T-helper 1 cell (primary cell): Measurements from ENCODE around the gene DENND1A.

Source experiments
- DNase-seq, 5 donors: peaks; one replicate each; pipeline ENCODE4 v3.0.0-alpha.2; 2012 to 2020

Gene DENND1A

DNA sequence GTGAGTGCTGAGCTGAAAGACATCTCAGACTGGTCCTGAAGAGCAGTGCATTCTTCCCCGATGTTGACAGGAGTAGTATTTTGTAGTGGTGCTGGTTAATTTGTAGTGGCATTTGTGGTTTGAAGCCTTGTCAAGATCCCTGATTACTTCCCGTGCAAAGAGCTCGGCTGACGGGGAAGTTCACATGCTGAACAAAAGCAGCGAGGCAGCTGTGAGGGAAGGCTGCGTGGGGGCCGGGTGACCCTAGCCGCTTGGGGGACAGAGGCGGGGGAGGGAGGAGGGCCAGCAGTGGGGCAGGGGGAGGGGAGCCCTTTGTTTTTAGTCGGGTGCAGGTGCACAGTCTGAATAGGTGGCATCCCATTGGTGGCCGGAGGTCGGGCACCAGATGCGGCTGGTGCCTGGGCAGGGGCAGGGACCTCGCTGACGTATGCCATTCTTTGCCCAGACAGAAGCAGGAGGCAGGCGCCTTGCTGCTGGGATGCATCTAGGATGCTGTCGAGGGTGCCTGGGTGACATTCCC lies 509.3 kb downstream of the DENND1A start:
- DNase-seq = no peak

DNA sequence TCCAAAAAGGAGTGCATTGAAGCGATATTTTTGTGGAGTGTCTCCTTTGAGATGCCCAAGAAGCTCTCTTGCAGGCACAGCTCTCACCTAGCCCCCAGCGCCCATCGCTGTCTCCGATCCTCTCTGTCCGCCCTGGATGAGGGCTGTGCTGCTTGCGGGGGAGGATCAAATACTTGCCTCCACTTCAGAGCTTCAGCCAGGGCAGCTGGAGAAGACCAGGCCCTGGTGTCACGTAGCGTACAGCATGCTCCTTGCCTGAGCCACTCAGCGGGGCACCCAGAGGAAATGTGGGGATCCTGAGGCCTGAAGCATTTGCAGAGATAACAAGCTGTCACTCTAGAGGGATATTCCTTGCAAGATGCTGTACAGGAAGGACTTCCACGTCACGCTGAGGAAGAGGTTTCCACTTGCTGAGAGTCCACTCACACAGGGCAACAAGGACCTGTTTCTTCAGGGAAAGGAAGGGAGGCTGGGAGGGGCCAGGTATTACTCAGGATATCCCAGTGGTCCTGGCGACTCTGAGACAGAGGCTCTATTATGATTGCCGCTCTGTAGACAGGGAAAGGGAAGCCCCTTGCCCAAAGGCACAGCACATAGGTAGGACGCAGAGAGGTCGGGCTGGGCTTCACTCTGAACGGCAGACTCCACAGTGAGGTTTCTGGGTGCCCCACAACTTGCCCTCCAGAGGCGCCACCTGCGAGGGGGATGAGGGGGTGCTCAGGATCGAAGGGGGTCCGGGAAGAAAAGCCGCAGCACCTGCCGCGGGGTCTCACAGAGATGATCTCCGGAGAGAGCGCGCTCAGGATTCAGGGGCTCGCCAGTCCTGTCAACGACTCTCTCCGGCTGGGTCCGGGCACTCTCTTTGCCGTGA lies 510.0 kb downstream of the DENND1A start:
- DNase-seq = no peak

DNA sequence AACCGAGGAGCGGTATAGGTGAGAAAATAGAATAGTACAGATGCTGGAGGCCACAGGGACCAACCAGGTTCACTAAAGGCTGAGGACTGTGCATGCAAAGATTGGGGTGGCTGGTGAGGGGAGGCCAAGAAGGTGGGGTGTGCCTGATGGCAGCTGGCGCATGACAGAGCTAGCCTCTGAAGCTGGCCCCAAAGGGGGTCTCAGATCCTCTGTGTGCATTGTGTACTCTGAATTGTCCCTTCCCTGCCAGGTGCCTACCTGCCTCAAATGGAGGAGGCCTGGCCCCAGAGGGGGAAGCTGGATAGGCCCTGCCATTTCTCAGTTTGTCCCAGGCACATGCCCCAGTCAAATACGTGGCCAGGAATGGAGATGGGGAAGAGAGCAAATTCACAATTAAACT lies 510.8 kb downstream of the DENND1A start:
- no peak for DNase-seq

DNA sequence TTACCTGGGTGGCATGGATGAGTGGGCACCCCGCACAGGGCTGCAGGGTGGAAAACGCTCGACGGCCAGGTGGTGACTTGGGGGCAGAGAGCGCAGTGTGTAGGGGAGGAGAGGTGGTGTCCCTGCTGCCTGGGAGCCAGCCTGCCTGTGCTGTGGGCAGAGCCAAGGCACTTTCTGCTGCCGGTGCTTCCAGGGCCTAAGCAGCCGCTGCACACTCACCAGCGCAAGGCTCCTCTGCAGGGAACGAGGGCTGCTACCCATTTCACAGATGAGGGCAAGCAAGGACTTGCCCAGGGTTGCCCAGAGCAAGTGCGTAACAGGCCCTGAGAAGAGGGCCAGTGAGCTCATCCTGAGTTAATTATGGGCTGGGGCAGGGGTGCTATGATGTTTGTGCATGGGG lies 511.4 kb downstream of the DENND1A start:
- DNase-seq = no peak

DNA sequence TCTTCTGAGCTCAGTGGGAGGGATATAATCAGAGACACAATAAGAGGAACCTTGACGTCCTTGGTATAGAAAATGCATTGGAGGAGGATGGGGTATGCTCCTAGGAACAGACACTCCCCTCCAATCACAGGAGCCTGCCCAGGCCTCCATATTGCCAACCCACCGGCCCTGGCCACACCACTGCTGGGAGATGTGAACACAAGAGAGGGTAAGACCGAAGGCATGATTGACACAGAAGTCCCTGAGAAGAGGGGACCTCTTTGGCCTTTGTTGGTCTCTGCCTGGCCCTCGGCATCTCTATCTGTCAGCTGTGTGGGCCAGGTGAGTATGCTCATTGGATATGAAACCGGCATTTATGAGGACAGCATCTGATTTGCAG lies 511.9 kb downstream of the DENND1A start:
- DNase-seq = no peak

DNA sequence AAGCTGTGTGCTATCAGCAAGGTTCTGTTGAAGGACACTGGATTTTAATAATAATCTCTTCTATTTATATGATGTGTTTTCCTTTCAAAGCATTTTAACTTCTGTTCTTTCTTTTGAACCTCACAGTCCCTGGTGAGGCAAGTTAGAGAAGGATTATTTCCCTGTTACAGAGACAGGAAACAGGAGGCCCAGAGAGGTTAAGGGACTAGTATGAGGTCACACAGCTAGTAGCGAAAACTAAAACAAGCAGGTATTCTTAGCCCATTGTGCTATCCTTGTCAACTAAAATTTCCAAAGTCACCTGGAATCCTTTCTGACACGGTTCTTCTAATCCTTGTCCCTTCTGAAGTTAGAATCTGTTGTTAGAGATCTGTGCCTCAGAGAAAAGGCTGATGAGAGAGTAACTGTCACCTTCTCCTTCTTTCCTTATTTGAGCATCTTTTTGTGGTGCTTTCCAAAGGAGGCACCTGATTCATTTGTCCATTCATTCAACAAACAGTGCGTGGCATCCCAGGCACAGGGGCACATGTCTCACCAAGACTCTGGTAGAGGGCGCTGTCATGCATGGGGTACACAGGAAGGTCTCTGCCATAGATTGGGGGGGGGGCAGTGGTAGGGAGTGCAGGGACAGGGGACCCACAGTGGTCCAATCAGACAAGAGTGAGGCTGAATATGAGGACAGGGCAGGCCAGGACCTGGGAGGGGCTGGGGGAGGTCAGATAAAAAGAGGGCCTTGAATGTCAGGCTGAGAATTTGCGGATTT lies 512.5 kb downstream of the DENND1A start:
- DNase-seq = no peak

DNA sequence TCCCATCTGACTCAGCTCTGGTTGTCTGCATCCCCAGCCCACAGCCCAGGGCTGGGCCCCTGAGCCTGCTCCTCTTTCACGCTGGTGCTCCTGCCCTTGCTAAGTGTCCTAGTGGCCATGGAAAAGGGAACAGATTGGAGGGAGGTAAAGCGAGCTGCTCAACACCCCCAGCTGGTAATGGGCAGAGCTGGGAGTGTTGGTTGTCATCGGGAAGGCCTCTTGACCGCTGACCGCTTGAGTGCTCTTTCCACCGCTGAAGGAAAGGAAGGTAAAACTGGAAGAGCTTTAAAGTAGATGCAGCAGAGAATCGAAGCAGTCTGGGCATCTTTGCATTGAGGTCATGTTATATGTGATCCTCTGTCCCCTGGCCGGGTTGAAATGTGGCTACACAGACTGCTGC lies 513.8 kb downstream of the DENND1A start:
- DNase-seq = no peak

DNA sequence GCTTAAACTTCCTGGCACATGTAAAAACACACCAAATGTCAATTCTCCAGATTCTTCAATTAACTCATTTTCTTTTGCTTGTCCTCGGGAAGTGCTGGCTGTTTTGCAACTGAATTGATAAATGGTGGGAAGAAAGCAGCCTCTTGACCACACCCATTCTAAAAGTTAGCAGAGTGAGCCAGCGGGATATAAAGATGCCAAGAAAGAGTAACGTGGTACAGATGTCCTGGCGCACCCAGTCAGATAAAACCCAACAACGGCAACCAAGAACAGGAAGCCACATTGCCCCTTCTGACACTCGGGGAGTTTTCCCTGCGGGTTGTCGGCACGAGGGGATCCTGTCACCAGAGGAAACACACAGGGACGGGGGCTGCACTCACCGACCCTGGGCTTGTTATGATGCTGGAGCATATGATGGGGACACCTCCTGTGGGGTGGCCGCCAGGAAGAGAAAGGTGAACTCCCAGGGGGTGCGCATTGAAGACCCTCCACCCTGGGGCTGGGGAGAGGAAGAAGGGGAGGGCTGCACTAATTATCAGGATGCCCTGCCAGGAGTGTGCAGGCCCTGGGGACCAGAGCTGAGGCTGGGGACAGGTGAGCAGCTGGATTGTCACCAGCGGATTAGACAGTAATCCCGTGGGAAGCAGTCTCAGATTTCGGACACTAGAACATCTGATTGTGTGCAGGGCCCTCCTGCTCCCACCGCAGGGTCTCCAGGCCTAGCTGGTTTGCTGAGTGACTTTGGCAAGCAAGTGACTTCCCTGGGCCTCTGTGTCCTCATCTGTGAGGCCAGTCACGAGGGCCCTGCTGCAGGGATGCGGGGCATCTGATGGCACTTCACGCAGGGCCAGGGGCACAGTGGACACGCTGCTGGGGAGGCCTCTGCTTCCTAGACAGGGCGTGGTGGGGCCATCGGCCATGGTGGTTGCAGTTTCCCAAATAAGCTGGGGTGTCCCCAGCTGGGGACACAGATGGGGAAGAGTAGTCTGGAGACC lies 514.7 kb downstream of the DENND1A start:
- DNase-seq = no peak

DNA sequence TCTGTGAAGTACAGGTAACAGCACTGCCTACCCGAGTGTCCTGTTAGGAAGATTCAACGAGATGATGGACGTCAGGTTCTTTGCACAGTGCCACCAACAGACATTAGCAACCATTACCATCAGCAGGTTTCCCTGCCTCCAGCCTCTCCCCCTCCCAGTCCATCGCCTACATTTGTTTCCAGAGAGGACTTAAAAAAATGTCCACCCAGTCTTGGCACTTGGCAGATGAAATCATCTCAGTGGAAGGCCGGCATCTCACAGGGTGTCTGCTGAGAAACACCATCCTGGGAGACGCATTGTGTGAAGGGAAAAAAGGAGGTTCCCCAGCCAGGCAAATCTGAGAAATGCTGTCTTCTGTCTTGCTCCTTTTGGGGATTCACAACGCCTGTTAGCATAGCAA lies 515.7 kb downstream of the DENND1A start:
- DNase-seq = no peak

DNA sequence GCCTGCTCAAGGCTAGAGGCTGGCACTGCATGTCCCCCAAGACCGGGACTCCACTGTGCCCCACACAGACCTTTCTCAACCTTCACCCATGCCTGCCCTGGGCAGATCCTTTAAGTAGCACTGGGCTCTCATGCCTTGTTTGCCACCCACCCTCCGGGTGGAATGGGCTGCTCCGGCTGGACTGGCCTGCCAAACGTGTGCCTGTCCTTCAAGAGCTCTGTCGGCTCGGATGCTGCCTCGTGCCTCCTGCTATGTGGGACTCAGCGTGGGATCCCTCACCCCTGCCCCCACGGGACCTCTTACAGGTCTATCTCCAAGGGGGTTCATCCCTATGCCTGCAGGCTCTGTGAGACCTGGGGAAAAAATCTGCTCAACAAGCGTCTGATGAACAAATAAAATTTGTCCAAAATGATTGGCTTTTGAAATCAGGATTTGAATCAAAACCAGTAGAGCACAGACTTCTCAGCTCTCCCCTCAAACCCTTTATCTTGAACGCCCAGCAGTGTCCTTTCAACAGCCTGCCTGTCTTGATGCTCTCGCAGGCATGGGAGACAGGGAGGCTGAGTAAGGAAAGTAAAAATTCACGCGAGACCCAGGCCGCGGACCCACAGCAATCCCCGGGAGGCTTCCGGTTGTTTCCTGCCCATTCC lies 517.6 kb downstream of the DENND1A start:
- DNase-seq = no peak

DNA sequence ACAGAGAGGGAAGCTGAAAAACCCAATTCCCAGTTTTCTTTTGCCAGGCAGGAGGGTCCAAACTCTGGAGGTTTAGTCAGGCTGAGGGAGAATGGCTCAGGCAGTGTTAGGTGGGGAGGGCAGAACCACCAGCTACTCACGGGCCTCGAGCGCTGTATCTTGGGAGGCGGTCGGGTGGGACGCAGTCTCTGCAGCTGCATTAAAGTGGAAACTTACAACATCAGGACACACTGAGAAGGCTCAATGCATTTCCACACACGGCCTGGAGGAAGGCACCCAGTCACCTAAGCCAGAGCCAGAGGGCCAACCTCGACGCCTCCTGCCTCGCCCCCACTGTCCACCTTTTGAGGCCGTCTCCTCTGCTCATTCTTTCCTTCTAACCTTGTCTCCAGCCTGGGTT lies 518.3 kb downstream of the DENND1A start:
- DNase-seq = no peak

DNA sequence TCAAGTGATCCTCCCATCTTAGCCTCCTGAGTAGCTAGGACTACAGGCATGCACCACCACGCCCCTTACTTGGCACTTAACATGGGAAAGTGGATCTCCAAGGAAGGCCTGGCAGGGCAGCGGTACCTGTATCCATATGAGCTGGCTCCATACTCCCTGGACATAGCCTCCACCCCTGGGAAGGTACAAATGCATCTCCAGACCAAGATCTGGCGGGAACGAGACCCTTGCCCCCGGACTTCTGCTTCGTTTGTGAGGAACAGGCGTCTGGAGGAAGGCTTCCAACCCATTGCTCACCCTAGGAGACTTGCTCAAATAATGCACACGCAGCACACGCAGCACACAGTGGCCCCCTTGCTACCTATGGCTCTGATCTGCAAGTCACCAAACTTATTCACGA lies 518.7 kb downstream of the DENND1A start:
- DNase-seq = no peak

DNA sequence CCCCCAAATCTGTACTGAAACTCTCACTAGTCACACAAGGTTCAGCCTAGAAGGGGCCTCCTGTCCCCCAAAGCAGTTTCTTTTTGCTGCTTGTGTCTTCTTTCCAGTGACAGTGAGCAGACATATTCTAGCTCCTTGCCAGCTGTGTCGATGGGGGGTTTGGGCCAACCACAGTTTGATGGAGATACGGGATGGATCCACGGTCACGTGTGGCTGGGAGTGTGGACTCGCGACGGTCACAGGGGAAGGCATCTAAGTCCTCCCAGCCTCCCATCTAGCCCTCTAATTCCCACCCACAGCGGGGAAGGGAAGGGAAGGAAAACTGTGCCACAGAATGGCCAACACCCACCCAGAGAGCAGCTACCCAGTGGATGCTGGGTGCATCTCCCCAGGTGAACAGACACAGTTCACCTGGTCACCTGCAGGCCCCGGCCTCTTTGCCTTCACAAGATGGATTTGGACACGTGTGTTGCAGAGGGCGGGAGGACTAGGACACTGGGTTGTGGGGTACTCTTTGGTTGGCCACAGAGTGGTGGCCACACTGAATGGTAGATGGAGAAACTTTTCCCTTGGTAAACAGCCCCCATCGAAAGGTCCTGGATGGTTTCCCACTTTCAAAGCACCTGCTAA lies 519.5 kb downstream of the DENND1A start:
- DNase-seq = no peak

DNA sequence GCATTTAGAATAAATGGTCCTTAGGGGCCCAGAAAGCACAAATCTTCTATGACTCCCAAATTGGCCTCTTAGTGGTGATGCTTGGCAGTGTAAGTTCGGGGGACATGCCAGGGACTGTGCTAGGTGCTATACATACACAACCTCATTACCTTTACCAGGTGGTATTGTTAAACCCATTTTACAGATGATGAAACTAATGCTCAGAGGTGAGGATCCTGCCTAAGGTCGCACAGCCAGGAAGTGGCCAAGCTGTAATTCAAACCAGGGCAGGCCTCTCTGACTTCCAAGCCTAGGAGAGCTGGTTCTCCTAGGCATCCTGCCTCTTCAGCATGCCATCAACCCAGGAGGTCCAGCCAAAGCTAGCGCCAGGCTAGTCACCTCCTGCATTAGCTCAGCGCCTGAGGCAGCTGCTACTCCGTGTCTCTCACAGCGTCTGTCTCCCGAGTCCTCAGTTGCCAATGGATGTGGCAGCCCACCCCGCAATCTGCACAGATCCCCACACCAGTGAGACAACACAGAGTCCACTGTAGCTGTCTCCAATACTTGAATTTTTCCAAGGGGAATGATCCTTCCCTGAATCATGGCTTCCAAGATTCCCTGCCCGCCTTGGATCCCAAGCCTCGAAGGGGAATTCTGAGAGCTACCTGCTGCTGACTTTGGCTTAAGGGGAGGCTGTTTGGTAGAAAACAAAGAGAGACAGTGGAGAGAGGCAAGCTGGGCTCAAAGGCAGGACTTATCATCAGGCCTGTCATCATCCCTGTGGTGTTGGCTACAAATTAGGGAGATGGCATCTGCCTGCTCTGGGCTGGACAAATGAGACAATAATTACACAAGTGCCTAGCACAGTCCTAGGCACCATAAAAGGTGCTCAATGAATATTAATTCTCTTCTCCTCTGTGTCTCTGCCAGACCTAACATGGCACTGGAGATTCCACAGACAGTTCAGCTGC lies 521.3 kb downstream of the DENND1A start:
- no peak for DNase-seq

DNA sequence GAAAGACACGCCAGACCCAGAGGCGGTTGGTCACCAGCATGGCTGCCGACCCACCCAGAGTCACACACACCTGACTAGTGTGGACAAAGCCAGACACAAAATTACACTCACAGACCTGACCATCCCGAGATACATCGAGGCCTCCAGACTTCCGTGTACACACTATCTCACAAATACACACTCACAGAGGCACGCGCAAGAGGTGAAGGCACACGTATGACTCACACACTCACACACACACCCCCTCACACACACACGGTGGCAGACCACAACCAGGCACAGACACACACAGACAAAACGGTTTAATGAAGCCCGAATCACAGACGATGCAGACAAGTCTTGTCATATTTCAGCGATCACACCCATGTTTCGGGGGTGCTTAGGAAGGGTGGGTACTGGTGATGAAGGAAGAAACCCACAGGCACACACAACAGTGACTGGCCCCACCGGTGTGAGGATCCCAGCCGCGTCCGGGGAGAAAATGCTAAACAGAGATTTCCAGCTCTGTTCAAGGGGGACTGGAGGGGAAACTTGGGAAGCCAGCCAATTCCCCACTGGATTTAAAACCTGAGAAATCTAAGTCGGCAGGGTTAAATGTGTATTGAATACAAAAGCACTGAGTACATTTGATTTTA lies 522.6 kb downstream of the DENND1A start:
- no peak for DNase-seq

DNA sequence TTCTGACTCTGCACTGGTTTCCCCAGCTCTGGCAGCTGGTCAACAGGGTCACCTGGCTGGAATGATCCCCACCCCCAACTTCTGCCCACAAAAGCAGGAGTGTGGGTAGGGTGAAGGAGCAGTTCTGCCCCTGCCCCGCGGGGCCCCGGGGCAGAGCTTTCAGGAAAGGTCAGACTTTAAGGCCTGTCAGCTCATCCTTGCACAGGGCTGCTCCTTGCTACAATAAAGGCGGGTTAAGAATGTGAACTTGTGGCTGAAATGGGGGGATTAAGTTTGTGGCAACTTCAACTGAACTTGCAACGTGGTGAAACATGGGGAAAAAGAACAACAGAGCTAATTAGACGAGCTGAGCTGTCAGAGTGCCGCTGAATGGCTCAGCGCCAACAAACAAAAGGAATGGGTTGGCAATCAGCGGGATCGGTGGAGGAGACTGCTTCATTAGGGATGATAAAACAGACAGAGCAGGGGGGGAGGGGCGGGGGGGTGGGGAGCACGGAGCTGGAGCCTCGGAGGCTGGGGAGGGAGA lies 523.2 kb downstream of the DENND1A start:
- no peak for DNase-seq

DNA sequence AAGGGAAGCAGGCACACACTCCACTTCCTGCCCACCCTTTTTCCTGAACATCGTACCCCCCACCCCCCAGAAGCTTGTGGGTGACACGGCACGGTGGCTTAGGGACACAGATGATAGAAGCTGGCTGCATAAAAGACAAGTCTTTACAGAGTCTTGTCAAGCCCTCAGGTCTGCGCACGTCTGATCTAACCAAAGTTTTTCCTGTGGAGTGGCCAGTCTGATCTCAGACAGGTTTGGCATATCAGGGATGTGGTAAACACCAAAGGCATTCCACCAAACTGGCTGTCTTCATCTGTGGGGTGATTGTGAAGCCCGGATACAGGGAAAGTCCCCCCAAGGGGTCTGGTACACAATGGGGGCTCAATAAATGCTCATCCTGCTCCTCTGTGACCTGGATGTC lies 523.9 kb downstream of the DENND1A start:
- no peak for DNase-seq

DNA sequence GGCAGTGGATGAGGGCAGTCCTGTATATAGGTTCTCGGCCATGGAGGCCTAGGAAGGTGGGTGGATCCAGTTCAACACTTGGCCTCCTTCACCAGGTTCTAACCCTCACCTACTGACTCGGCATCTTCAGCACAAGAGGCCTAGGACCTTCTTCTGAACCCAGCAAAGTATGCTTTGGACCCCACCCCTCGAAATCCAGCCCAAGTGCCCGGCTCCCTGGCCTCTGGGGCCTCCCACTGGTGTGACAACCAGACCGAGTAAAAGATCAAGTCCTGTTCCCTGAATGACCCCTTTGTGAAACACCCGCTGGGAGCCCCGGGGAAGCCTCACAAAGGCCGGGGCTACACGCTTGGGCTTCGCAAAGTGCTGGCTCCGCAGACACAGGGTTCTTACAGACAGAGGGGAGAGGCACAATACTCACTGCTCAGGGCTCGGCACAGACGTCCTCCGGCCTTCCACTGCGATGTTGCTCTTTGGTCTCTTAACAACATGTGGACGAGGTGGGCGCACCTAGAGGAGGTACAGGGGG lies 526.9 kb downstream of the DENND1A start:
- DNase-seq = no peak

DNA sequence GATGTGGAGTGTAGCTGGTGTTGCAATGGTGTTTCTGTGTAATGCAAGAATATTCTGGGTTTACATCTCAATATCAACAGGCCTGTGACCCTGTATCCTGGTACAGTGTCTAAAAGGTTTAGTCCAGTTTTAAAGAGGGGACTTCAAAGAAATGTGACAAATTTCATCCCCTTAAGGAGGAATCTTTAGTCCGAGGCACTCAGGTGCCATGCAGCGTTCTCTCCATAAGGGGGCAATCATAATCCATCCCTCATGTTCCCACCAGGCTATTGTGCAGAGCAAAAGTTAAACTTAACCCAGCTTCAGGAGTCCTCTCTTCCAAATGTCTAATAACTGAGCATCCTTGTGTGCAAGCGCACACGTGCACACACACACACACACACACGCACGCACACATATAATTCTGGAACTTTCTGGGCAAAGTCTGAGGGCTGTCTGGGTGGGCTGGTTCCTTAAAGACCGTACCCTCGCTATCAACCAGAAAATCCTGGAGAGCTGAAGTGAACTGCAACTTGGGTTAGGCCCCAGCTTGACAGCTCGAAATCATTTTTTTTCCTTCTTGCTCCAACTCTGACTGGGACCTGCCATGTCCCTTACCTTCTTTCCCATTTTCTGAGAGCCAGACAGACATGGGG lies 527.9 kb downstream of the DENND1A start:
- DNase-seq = no peak
